B cell (primary cell): Measurements from ENCODE around the gene CD80.

ENCODE experiments used
- EZH2 ChIP-seq: IDR thresholded peaks from 2 replicates; pipeline ENCODE4 v1.6.1; 2012; ENCODE audit warnings: borderline replicate concordance, low read depth, mild to moderate bottlenecking, moderate library complexity, low read length; ENCODE audit not compliant: insufficient read depth, poor library complexity, severe bottlenecking
- TF ChIP-seq, protein P1 (sequence below): fragments of 200-600 bp; IDR thresholded peaks from one replicate; pipeline ENCODE4 v1.8.0; 2022; ENCODE audit warnings: antibody characterized with exemption, mild to moderate bottlenecking

DNA sequence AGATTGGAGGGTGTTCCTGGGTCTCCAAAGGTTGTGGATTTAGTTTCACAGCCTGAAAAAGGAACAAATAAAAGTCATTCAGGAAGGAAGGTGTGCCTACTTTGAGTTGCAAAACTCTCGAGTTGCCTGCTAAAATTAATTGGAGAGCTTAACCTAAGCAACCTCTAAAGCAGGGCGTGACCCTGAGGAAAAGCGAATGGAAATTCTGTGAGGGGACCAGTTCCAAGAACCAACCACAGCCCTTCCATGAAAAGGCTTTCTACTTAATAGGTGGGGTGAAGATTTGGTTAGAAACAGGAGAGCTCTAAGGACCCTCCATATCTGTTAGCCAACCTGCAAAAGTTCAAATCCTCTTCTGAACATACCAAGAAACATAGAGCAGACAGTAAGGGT, 1.5 kb downstream of the CD80 start:
- TF ChIP-seq, protein P1, sequence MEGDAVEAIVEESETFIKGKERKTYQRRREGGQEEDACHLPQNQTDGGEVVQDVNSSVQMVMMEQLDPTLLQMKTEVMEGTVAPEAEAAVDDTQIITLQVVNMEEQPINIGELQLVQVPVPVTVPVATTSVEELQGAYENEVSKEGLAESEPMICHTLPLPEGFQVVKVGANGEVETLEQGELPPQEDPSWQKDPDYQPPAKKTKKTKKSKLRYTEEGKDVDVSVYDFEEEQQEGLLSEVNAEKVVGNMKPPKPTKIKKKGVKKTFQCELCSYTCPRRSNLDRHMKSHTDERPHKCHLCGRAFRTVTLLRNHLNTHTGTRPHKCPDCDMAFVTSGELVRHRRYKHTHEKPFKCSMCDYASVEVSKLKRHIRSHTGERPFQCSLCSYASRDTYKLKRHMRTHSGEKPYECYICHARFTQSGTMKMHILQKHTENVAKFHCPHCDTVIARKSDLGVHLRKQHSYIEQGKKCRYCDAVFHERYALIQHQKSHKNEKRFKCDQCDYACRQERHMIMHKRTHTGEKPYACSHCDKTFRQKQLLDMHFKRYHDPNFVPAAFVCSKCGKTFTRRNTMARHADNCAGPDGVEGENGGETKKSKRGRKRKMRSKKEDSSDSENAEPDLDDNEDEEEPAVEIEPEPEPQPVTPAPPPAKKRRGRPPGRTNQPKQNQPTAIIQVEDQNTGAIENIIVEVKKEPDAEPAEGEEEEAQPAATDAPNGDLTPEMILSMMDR: no peak
- TF ChIP-seq EZH2: no peak
